ENCODE data around the gene ARHGAP21. TPM values are rescaled to one million over a fixed set of nuclear protein-coding genes. Genes with fewer than 3 reads are reported as not detected.

ARHGAP21 gene
- total and polyA plus RNA-seq, 9 of the 15 experiments (the other 6 are each of a cell fraction or from before 2014, with no cell fraction given) = 13.6 to 145 (median 60.8) TPM

DNA sequence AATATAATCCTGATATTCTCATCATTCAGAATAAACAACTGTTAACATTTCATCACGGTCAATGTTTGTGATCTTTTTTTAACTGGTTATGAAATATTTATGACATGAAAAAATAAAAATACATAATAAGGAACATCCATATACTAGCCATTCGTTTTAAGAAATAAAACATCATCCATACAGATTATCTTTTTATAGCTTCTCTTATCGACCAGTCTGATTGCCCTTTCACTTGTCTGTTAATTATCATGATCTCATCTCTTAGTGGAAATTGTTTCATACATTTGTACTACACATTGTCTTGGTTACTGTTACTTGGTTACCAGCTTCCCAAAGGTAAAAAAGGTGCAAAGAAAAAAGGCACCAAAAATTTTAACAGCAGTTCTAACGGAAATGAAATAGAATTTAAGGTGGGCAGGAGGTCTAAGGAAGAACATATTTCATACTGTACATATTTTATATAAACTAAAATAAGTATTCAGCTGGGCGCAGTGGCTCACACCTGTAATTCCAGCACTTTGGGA, 8.4 kb downstream of the ARHGAP21 start:
- POLR2A ChIA-PET = interaction anchor here (1.6 kb wide), 1 partner anchor 9 kb away, joined by 5 read pairs; no protein-coding TSS in a partner anchor
- CTCF ChIA-PET (ENCODE audit: low intra/inter-chr PET ratio) = no interaction called here
- Histone ChIP-seq H3K36me3 (ENCODE audit: control insufficient read depth, insufficient read depth, low read length) (peaks cover 38% of the 10 kb centered on the region), H3K27me3 (ENCODE audit: control insufficient read depth in 2 of 2, insufficient read depth in 2 of 2, low read length in 2 of 2) (no peaks in the 10 kb centered on the region), H3K9me3 (replicated peaks; ENCODE audit: control insufficient read depth, insufficient read depth, low read depth, low read length) (no peaks in the 10 kb centered on the region), H3K4me2 (ENCODE audit: insufficient read depth, low read length) (no peak overlapping the region), H3K27ac (ENCODE audit: extremely low read depth, low read depth, low read length) (no peak overlapping the region), H3K9me1 (ENCODE audit: control insufficient read depth, insufficient read depth, low read length) (peaks cover 4% of the 10 kb centered on the region), H3K79me2 (ENCODE audit: control insufficient read depth, insufficient read depth, low read length) (peaks cover 98% of the 10 kb centered on the region), H4K20me1 (replicated peaks; ENCODE audit: control insufficient read depth, insufficient read depth, low read length) (peaks cover 41% of the 10 kb centered on the region), H3K4me3 (no peak overlapping the region), H2AFZ (ENCODE audit: low read depth, low read length) (no peak overlapping the region), H3K4me1 (replicated peaks in 1 of 2; ENCODE audit: control insufficient read depth in 2 of 2, insufficient read depth in 2 of 2, low read length in 2 of 2) (peaks cover 12 to 39% of the 10 kb centered on the region in 2 experiments; a peak in 3 of 5 replicates), H3K9ac (ENCODE audit: insufficient read depth in 1 of 2, low read depth in 2 of 2, low read length in 2 of 2) (no peak overlapping the region)
- in situ Hi-C loops (cut with MboI) = no loop called here
- no TSS peak for BruUV-seq (replicated peaks)
- TF ChIP-seq ZNF165 (CRISPR knock-in tag; IDR thresholded peaks at IDR 0.05; ENCODE audit: borderline replicate concordance) = no peak
- TF ChIP-seq RFX1 (IDR thresholded peaks at IDR 0.05) = peak; percentile 68
- intact Hi-C loops (cut with micrococcal nuclease) = no loop called here
- DNase-seq (ENCODE audit: extremely low read depth in 1 of 4, low spot score in 3 of 4) (no peak), FAIRE-seq (no peak), ATAC-seq (no peak)
- 65% methylated on average over 5 of the region's 5 CpGs for WGBS (ENCODE audit: insufficient coverage, low coverage, missing lambda C conversion rate)

DNA sequence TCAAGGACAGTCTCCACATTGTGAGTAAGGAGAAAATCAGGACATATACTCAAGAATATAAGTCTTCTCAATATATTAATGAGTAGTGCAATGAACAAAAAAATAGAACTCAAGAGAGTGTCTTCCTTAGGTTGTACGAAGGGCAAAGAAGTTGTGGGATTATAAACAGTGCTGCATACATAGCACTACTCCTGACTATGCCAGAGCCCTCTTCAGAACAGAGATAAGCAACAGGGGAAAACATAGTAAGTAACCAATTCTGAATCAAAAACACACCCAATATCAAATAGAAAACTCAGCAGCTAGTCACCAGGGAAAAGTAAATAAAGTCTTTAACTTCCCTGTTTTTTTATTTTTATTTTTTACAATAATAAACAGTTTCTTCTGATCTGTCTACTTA, 10.6 kb downstream of the ARHGAP21 start:
- Histone ChIP-seq H3K9me3 (replicated peaks; ENCODE audit: control insufficient read depth, insufficient read depth, low read depth, low read length) (no peaks in the 10 kb centered on the region), H3K4me1 (replicated peaks in 1 of 2; ENCODE audit: control insufficient read depth in 2 of 2, insufficient read depth in 2 of 2, low read length in 2 of 2) (peaks cover 8 to 40% of the 10 kb centered on the region in 2 experiments), H3K9me1 (ENCODE audit: control insufficient read depth, insufficient read depth, low read length) (peaks cover 4% of the 10 kb centered on the region), H3K27me3 (ENCODE audit: control insufficient read depth in 2 of 2, insufficient read depth in 2 of 2, low read length in 2 of 2) (no peaks in the 10 kb centered on the region), H3K4me2 (ENCODE audit: insufficient read depth, low read length) (no peak overlapping the region), H3K9ac (ENCODE audit: insufficient read depth in 1 of 2, low read depth in 2 of 2, low read length in 2 of 2) (no peak overlapping the region), H3K4me3 (no peak overlapping the region), H3K36me3 (ENCODE audit: control insufficient read depth, insufficient read depth, low read length) (peaks cover 29% of the 10 kb centered on the region), H3K27ac (ENCODE audit: extremely low read depth, low read depth, low read length) (no peak overlapping the region), H4K20me1 (replicated peaks; ENCODE audit: control insufficient read depth, insufficient read depth, low read length) (peaks cover 30% of the 10 kb centered on the region), H2AFZ (ENCODE audit: low read depth, low read length) (no peak overlapping the region), H3K79me2 (ENCODE audit: control insufficient read depth, insufficient read depth, low read length) (peaks cover 98% of the 10 kb centered on the region)
- in situ Hi-C loops (cut with MboI) (no loop called here), intact Hi-C loops (cut with micrococcal nuclease) (no loop called here)
- ChIA-PET POLR2A (no interaction called here), CTCF (ENCODE audit: low intra/inter-chr PET ratio) (no interaction called here)
- no TSS peak for BruUV-seq (replicated peaks)
- TF ChIP-seq GTF2E2 (tag; IDR thresholded peaks at IDR 0.05) (no peak), ZNF224 (CRISPR knock-in tag; IDR thresholded peaks at IDR 0.05) (no peak), MTF1 (CRISPR knock-in tag; IDR thresholded peaks at IDR 0.05; ENCODE audit: borderline replicate concordance) (no peak), RBM22 (IDR thresholded peaks at IDR 0.05; ENCODE audit: low read depth, low read length, poor library complexity, severe bottlenecking) (no peak), STAG1 (CRISPR knock-in tag; IDR thresholded peaks at IDR 0.05; ENCODE audit: borderline replicate concordance) (no peak), NCOA4 (IDR thresholded peaks at IDR 0.05; ENCODE audit: partially characterized antibody) (no peak)
- TF ChIP-seq, protein P1, sequence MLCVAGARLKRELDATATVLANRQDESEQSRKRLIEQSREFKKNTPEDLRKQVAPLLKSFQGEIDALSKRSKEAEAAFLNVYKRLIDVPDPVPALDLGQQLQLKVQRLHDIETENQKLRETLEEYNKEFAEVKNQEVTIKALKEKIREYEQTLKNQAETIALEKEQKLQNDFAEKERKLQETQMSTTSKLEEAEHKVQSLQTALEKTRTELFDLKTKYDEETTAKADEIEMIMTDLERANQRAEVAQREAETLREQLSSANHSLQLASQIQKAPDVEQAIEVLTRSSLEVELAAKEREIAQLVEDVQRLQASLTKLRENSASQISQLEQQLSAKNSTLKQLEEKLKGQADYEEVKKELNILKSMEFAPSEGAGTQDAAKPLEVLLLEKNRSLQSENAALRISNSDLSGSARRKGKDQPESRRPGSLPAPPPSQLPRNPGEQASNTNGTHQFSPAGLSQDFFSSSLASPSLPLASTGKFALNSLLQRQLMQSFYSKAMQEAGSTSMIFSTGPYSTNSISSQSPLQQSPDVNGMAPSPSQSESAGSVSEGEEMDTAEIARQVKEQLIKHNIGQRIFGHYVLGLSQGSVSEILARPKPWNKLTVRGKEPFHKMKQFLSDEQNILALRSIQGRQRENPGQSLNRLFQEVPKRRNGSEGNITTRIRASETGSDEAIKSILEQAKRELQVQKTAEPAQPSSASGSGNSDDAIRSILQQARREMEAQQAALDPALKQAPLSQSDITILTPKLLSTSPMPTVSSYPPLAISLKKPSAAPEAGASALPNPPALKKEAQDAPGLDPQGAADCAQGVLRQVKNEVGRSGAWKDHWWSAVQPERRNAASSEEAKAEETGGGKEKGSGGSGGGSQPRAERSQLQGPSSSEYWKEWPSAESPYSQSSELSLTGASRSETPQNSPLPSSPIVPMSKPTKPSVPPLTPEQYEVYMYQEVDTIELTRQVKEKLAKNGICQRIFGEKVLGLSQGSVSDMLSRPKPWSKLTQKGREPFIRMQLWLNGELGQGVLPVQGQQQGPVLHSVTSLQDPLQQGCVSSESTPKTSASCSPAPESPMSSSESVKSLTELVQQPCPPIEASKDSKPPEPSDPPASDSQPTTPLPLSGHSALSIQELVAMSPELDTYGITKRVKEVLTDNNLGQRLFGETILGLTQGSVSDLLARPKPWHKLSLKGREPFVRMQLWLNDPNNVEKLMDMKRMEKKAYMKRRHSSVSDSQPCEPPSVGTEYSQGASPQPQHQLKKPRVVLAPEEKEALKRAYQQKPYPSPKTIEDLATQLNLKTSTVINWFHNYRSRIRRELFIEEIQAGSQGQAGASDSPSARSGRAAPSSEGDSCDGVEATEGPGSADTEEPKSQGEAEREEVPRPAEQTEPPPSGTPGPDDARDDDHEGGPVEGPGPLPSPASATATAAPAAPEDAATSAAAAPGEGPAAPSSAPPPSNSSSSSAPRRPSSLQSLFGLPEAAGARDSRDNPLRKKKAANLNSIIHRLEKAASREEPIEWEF (CRISPR knock-in tag; IDR thresholded peaks at IDR 0.05) = no peak
- no peak for ATAC-seq
- FAIRE-seq = no peak
- DNase-seq (ENCODE audit: extremely low read depth in 1 of 4, low spot score in 3 of 4) = no peak
- WGBS (ENCODE audit: insufficient coverage, low coverage, missing lambda C conversion rate) = 85% methylated on average over 1 of the region's 1 CpG
